NCI-H2029 (cell line): ENCODE results near the gene MYL5.
"Not testable (repeated sequence)": the region's sequence is repeated elsewhere in the genome, so short reads cannot be mapped to it uniquely, and the experiment has no call there.

Experiments
- DNase-seq: peaks from one replicate; lab custom pipeline; 2025; lab: John Stamatoyannopoulos, UW

MYL5 gene

GRCh38 chr4:674172-675035, at the start of gene MYL5, which contains the start of gene ATP5ME:
MYL5 (plus strand) TSS chr4:674542; CDS start chr4:678027, 3,485 bp downstream.
ATP5ME (minus strand) TSS chr4:674276; CDS start chr4:674247, 29 bp downstream.
- DNase-seq = peak; percentile 94

- no peak for DNase-seq
Observed at GRCh38 chr4:624705-625590, 49.4 kb upstream of the MYL5 start, which contains the start of gene PDE6B. PDE6B (plus strand) TSS chr4:625573; CDS start chr4:625627, 54 bp downstream.

DNA sequence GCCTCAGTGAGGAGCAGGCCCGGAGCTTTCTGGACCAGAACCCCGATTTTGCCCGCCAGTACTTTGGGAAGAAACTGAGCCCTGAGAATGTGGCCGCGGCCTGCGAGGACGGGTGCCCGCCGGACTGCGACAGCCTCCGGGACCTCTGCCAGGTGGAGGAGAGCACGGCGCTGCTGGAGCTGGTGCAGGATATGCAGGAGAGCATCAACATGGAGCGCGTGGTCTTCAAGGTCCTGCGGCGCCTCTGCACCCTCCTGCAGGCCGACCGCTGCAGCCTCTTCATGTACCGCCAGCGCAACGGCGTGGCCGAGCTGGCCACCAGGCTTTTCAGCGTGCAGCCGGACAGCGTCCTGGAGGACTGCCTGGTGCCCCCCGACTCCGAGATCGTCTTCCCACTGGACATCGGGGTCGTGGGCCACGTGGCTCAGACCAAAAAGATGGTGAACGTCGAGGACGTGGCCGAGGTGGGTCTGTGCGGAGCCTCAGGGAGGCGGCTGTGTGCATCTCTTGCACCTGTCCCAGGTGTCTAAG, 48.6 kb upstream of the MYL5 start:
- DNase-seq = no peak

DNA sequence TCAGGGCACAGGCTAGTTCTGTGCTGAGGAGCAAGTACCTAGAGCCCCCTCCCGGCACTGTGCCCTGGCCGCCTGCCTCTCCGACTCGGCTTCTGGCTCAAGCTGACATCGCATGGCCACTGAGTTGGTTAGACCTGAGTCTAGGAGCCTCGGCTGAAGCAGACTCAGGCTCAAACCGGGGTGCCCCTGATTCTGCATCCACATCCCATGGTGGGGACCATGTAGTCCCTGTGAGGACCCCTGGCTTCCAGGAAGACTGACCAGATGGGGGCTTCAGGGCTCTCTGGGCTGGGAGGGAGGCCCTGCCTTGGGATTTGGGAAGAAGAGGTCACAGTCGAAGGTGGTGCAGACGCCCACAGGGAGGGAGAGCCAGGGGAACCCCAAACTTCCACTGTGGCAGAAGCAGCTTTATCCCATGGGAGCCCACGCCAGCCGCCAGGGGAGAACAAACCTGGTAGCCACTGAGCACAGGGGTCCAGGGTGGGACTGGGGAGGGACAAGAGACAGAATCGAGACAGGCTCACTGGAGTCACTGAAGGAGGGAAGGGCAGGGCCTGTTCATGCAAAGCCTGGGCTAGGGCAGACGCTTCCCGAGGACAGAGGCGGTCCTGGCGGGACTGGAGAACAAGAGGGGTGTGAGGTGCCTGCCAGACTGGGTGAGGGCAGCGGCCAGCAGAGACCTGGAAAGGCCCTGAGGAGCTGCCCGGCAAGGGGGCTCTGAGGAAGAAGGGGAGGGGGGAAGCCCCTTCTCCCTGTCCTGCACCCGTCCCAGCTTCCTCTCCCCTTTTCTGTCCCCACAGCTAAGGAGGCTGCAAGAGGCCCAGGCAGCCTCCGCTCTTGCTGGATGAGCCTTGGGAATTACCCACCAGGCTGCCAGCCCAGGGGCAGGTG, 47.9 kb upstream of the MYL5 start:
- no peak for DNase-seq

DNA sequence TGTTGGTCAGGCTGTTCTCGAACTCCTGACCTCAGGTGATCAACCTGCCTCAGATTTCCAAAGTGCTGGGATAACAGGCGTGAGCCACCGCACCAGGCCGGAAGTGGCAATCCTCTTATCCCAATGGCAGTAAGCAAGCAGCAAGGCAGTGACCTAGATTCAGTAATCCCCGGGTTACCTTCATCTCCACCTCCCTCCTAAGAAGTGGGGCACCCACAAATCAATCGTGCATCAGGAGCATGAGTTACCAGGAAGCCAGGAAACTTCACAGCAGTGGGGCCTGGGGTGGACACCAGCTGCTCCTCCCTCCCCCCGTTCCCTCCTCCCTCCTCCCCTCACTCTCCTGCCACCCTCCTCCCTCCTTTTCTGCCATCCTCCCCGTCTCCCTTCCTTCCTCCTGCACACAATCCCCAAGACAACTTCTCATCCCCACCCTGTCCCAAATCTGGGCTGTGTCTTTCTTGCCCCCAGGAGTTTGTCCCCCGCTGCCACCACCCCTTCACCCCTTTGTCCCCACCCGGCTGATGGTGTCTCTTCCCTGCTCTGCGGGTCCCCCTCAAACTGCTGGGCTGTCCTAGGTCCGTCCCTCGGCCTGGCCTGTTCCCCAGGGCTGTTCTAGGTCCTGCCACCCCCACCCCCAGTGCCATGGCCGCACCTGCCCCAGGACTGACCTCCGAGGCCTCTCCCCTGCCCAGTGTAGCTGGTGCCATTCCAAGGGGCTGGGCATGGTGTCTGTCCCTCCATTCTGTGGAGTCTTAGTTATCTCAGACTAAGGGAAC, 46.8 kb upstream of the MYL5 start:
- DNase-seq = no peak

- DNase-seq = no peak
Observed at GRCh38 chr4:628311-628741, 46.0 kb upstream of the MYL5 start.

DNA sequence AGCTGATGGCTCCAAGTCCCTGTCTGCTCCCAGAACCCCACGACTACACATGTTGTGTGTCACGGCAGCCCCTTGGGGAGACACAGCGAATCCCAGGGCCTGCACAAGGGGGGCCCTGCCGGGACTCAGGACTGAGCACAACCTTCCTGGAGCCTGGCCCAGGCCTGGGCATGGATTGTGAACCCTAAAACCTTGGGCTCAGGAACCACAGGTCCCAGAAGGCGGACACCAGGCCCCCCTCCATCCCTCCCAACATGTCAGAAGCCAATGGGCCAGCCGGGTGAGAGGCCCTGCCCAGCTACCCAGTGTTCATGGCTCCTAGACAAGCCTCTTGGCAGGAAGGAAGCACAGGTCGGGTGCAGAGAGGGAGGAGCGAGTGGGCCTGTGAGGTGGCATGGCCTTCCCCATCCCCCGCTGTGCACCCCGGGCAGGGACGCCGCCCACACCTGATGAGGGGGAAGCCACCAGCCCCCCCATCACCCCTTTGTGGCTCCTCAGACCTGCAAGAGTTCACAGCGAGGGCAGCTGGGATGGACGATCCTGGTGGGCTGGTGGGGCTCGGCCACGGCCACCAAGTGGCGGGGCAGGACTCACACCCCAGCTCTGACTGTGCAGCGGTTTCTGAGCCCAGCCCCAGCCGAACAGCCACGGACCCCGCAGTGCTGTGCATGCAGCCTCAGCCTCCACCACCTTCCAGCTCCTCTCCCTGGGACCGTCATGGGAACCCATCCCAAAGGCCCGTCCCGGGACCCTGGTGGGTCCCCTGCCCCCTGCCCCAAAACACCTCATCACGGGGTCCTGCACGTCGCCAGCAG, 45.3 kb upstream of the MYL5 start:
- DNase-seq = no peak

DNA sequence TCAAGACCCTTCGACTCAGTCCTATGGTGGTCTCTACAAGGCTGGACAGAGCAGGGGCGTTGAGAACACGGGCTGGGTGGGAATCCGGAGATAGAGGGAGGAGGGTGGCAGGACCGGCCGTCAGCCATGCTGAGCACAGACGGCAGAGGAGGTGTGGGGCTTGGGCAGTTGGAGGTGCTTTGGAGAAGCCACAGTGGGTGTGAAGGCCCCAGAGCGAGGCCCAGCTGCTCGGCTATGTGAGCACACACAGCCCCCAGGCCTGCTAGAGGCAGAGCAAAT, 44.8 kb upstream of the MYL5 start:
- DNase-seq = no peak

DNA sequence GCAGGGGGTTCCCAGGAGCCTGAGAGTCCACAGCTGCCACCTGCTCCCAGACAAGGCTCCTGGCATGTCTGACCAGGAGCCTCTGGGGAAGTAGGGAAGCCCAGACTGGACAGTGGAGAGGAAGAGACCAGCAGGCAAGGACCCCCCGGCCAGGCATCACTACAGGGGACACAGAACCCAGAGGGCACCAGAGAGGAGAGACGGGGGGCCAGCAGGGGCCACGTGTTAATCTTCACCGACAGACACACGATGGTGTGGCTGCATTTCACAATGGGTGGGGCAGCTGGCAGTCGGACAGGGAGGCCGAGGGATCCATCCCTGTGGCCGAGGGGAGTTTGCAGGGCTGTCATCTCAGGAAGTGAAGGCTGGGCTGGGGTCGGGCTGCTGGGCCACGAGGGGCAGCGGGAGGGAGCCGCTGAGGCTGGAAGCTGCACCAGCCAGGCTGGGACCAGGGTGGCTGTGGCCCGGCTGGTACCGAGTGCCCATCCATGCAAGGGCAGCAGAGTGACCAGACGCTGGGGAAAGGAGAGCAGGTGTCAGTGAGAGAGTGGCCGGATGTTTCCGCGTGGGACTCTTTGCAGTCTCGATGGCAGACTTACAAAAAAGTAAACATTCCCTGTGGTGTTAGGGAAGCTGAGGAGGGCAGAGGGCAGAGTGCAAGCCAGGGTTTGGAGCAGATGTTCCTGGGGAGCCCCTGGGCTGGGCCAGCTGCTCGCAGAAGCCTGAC, 44.3 kb upstream of the MYL5 start:
- DNase-seq = no peak

GRCh38 chr4:630656-631055, 43.7 kb upstream of the MYL5 start:
- DNase-seq = no peak

DNA sequence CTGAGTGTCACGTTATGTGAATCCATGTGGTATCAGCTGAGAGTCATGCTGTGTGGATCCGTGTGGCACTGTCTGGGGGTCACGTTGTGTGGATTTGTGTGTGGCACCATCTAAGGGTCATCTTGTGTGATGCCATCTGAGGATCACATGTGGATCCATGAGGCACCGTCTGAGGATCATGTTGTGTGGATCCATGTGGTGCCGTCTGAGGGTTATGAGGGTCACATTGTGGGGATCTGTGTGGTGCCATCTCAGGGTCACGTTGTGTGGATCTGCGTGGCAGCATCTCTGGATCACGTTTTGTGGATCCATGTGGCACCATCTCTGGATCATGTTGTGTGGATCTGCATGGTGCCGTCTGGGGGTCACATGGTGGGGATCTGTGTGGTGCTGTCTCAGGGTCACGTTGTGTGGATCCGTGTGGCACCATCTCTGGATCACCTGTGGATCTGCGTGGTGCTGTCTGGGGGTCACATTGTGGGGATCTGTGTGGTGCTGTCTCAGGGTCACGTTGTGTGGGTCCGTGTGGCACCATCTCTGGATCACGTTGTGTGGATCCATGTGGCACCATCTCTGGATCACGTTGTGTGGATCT, 42.0 kb upstream of the MYL5 start:
- DNase-seq = no peak

GRCh38 chr4:632926-633325, 41.4 kb upstream of the MYL5 start:
- no peak for DNase-seq

- no peak for DNase-seq
Observed at GRCh38 chr4:633406-633805, 40.9 kb upstream of the MYL5 start.

DNA sequence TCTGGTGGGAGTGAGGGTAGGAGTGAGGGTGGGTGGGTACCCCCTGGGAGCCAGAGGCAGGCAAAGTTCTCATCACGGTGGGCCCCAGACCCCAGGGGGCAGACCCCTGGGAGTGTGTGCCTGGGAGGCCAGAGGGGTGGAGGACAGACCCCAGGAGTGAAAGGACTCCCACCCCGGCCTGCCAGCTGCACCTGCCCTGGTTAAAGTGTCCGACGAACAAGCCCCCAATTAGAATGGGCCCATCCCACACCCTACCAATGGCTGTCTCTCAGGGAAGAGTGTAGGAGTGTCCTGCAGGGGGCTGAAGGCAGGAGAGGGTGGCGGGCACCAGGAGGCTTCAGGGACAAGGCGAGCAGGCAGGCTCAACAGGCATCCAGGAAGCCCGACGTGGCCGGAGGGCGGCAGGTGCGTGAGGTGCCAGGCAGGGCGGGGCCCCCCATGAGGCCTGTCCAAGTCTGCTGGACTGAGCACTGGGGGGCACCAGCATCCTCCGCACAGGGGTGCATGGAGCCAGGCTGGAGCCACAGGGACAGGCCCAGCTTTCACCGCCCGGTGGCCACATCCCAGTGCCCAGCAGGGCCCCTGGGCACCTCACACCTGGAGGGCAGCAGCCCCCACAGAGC, 40.3 kb upstream of the MYL5 start:
- DNase-seq = no peak

DNA sequence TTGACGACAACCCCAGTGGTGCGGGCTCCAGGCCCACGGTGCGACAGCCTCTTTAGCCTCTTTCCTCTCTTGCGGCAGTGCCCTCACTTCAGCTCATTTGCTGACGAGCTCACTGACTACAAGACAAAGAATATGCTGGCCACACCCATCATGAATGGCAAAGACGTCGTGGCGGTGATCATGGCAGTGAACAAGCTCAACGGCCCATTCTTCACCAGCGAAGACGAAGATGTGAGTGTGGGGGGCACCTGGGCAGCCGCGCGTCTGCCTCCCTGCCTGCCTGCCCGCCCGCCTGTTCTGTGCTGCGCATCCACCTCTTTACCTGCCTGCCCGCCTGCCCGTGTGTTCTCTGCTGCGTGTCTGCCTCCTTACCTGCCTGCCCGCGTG, 39.8 kb upstream of the MYL5 start:
- no peak for DNase-seq

GRCh38 chr4:635066-635835, 39.1 kb upstream of the MYL5 start:
- not testable (repeated sequence) for DNase-seq

DNA sequence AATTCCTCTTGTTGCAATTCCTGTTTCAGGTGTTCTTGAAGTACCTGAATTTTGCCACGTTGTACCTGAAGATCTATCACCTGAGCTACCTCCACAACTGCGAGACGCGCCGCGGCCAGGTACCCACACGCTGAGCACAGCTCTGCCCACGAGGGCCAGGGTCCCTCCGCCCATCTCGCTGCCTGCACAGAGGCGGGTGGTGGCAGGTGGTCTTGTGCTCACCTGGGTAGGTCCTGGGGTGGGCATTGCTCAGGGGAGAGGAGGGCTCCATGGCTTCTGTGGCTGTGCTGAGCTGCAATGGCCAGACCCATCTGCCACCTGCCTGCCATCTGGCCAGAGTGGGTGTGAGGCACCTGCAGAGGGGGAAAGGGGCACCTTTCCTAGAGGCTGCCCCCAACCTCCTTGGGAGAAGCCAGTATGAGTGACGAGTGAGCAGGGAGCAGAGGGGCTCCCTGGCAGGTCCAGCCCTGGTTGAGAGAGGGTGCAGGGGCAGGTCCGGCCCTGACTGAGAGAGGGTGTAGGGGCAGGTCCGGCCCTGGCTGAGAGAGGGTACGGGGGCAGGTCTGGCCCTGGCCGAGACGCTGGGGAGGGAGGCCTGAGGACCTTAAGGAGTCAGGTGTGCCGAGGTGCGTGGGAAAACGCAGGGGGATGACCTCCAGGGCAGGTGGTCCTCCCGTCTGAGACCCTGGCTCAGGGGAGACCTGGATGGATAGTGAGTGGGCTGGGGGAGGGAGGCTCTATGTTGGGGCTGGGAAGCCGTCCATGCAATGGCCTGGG, 38.3 kb upstream of the MYL5 start:
- DNase-seq = no peak
